SK-N-SH treated with all-trans-retinoic acid at 6 μM for 48 hours (cell line): ENCODE data around the gene RXRA.

Experiments used
- CSDC2 ChIP-seq: fragments of 250-450 bp; sonication (Bioruptor Pico); IDR thresholded peaks from 2 replicates; pipeline ENCODE4 v1.5.0; 2020; ENCODE audit warnings: mild to moderate bottlenecking, moderate library complexity
- ESRRG ChIP-seq: fragments of 250-450 bp; sonication (Bioruptor Pico); IDR thresholded peaks from 2 replicates; pipeline ENCODE4 v1.6.1; 2021; ENCODE audit warnings: mild to moderate bottlenecking
- OSR1 ChIP-seq: fragments of 250-450 bp; sonication (Bioruptor Pico); IDR thresholded peaks from 2 replicates; pipeline ENCODE4 v1.8.0; 2022; ENCODE audit warnings: moderate library complexity, mild to moderate bottlenecking, inconsistent platforms
- TCF4 ChIP-seq: fragments of 250-450 bp; sonication (Bioruptor Pico); IDR thresholded peaks from 2 replicates; pipeline ENCODE4 v1.8.0; 2021; ENCODE audit warnings: mild to moderate bottlenecking, moderate library complexity, borderline replicate concordance
- ZFP30 ChIP-seq: fragments of 450-650 bp; formaldehyde crosslinking; IDR thresholded peaks from 2 replicates; pipeline ENCODE4 v1.5.0; 2022; ENCODE audit warnings: mild to moderate bottlenecking, moderate library complexity
- ZNF565 ChIP-seq: fragments of 450-650 bp; formaldehyde crosslinking; conservative IDR thresholded peaks from 2 replicates; pipeline ENCODE4 v1.5.0; 2020; ENCODE audit warnings: low read depth, mild to moderate bottlenecking, moderate library complexity
- TF ChIP-seq, protein P1 (sequence below): fragments of 250-450 bp; sonication (Bioruptor Pico); IDR thresholded peaks from 2 replicates; pipeline ENCODE4 v1.5.0; 2020; ENCODE audit warnings: mild to moderate bottlenecking, moderate library complexity
- TF ChIP-seq, protein P2 (sequence below): fragments of 250-450 bp; sonication (Bioruptor Pico); IDR thresholded peaks from 2 replicates; pipeline ENCODE4 v1.8.0; 2020; ENCODE audit warnings: mild to moderate bottlenecking, moderate library complexity, borderline replicate concordance
- TF ChIP-seq, protein P3 (sequence below): fragments of 250-450 bp; sonication (Bioruptor Pico); IDR thresholded peaks from 2 replicates; pipeline ENCODE4 v1.5.1; 2020; ENCODE audit warnings: low read depth, mild to moderate bottlenecking, moderate library complexity

DNA sequence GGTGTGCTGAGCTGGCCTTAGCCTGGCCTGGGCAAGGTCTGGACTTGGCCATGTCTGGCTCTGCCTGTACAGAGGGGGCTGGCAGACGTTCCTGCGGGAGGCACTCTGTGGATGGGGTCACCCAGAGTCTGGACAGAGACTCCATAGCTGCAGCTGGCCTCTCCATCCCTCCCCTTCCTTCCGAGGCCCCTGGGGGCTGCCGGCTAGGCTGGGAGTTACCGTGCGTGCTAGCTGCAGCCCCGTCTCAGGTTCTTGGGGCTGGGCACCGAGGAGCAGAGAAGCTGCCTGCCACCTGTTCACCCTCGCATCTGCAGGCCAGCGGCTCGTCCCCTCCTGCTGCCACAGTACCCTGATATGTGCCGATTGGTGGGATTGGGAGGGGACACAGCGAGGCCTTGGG is 63.4 kb downstream of the RXRA start:
- TF ChIP-seq, protein P1, sequence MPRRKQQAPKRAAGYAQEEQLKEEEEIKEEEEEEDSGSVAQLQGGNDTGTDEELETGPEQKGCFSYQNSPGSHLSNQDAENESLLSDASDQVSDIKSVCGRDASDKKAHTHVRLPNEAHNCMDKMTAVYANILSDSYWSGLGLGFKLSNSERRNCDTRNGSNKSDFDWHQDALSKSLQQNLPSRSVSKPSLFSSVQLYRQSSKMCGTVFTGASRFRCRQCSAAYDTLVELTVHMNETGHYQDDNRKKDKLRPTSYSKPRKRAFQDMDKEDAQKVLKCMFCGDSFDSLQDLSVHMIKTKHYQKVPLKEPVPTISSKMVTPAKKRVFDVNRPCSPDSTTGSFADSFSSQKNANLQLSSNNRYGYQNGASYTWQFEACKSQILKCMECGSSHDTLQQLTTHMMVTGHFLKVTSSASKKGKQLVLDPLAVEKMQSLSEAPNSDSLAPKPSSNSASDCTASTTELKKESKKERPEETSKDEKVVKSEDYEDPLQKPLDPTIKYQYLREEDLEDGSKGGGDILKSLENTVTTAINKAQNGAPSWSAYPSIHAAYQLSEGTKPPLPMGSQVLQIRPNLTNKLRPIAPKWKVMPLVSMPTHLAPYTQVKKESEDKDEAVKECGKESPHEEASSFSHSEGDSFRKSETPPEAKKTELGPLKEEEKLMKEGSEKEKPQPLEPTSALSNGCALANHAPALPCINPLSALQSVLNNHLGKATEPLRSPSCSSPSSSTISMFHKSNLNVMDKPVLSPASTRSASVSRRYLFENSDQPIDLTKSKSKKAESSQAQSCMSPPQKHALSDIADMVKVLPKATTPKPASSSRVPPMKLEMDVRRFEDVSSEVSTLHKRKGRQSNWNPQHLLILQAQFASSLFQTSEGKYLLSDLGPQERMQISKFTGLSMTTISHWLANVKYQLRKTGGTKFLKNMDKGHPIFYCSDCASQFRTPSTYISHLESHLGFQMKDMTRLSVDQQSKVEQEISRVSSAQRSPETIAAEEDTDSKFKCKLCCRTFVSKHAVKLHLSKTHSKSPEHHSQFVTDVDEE (CRISPR knock-in tag) = no peak
- TF ChIP-seq OSR1 (CRISPR knock-in tag) (no peak), ESRRG (CRISPR knock-in tag) (no peak), TCF4 (CRISPR knock-in tag) (no peak), ZNF565 (CRISPR knock-in tag) (no peak), CSDC2 (CRISPR knock-in tag) (no peak), ZFP30 (CRISPR knock-in tag) (no peak)
- TF ChIP-seq, protein P2, sequence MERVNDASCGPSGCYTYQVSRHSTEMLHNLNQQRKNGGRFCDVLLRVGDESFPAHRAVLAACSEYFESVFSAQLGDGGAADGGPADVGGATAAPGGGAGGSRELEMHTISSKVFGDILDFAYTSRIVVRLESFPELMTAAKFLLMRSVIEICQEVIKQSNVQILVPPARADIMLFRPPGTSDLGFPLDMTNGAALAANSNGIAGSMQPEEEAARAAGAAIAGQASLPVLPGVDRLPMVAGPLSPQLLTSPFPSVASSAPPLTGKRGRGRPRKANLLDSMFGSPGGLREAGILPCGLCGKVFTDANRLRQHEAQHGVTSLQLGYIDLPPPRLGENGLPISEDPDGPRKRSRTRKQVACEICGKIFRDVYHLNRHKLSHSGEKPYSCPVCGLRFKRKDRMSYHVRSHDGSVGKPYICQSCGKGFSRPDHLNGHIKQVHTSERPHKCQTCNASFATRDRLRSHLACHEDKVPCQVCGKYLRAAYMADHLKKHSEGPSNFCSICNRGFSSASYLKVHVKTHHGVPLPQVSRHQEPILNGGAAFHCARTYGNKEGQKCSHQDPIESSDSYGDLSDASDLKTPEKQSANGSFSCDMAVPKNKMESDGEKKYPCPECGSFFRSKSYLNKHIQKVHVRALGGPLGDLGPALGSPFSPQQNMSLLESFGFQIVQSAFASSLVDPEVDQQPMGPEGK (CRISPR knock-in tag) = no peak
- TF ChIP-seq, protein P3, sequence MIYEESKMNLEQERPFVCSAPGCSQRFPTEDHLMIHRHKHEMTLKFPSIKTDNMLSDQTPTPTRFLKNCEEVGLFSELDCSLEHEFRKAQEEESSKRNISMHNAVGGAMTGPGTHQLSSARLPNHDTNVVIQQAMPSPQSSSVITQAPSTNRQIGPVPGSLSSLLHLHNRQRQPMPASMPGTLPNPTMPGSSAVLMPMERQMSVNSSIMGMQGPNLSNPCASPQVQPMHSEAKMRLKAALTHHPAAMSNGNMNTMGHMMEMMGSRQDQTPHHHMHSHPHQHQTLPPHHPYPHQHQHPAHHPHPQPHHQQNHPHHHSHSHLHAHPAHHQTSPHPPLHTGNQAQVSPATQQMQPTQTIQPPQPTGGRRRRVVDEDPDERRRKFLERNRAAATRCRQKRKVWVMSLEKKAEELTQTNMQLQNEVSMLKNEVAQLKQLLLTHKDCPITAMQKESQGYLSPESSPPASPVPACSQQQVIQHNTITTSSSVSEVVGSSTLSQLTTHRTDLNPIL = no peak
